ENCODE measurements around the gene APBA1. TPM values are rescaled to one million over a fixed set of nuclear protein-coding genes. Genes with fewer than 3 reads are reported as not detected.
A peak's percentile ranks its signal among the peaks of the same experiment; 100 is the strongest.
"Not testable (repeated sequence)": the region's sequence is repeated elsewhere in the genome, so short reads cannot be mapped to it uniquely, and the experiment has no call there.

APBA1 gene
- total and polyA plus RNA-seq, 11 donors, result 0.61 to 6.2 (median 2.2) TPM

DNA sequence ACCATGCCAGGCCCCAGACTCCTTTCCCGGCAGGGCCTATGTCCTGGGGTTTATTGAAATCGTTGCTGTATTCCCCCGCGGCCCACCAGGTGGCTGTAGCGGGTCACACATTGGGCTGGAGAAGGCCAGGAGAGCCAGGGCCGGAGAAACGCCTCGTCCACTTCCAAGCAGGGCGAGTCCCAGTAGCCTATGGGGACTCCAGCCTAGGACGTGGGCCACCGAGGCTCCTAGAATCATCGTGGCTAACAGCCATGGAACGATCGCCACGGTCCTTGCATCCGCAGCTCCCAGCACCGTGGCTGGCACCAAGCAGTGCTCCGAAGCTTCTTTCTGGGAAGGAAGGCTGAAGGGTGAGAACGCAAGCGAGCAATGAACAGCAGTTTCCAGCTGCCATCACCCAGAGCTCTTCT is 259.4 kb downstream of the APBA1 start:
- TF ChIP-seq, protein P1, sequence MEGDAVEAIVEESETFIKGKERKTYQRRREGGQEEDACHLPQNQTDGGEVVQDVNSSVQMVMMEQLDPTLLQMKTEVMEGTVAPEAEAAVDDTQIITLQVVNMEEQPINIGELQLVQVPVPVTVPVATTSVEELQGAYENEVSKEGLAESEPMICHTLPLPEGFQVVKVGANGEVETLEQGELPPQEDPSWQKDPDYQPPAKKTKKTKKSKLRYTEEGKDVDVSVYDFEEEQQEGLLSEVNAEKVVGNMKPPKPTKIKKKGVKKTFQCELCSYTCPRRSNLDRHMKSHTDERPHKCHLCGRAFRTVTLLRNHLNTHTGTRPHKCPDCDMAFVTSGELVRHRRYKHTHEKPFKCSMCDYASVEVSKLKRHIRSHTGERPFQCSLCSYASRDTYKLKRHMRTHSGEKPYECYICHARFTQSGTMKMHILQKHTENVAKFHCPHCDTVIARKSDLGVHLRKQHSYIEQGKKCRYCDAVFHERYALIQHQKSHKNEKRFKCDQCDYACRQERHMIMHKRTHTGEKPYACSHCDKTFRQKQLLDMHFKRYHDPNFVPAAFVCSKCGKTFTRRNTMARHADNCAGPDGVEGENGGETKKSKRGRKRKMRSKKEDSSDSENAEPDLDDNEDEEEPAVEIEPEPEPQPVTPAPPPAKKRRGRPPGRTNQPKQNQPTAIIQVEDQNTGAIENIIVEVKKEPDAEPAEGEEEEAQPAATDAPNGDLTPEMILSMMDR (IDR thresholded peaks at IDR 0.05), result peak; percentile 47 to 72 (median 61)
- no peak for TF ChIP-seq POLR2A (IDR thresholded peaks at IDR 0.05)
- Histone ChIP-seq H3K4me3 (peak overlapping the region in 9 of 12 donors; percentile 6 to 49 (median 30)), H3K27me3 (no peaks in the 10 kb centered on the region), H3K36me3 (no peaks in the 10 kb centered on the region), H3K27ac (peak overlapping the region in 1 of 12 donors; percentile 17), H3K9me3 (no peaks in the 10 kb centered on the region), H3K4me1 (peaks cover 0 to 8% (median 0%) of the 10 kb centered on the region in 12 donors)
- peak; percentile 93 to 99 (median 96) for ATAC-seq
- intact Hi-C loops (cut with DNase I), result no loop called here
- peak; percentile 64 to 80 (median 74) for DNase-seq
- WGBS, 4 donors, result 18 to 23% (median 22%) methylated on average over 11 to 20 of the region's 20 CpGs

- 68 to 79% (median 74%) methylated on average over 46 to 52 of the region's 52 CpGs for WGBS, 4 donors
- ATAC-seq, result peak; percentile 24 to 49 (median 37)
- intact Hi-C loops (cut with DNase I), result no loop called here
- no peaks in the 10 kb centered on the region for H3K36me3 ChIP-seq
- H3K4me3 ChIP-seq, result peak overlapping the region in 4 of 12 donors; percentile 34 to 49 (median 41)
- no peaks in the 10 kb centered on the region for H3K9me3 ChIP-seq
- peaks cover 0 to 8% (median 0%) of the 10 kb centered on the region in 12 donors for H3K4me1 ChIP-seq
- no peaks in the 10 kb centered on the region for H3K27me3 ChIP-seq
- no peak for TF ChIP-seq POLR2A (IDR thresholded peaks at IDR 0.05)
- TF ChIP-seq, protein P1 (IDR thresholded peaks at IDR 0.05), result no peak
- no peak overlapping the region for H3K27ac ChIP-seq
- no peak for DNase-seq
Observed at GRCh38 chr9:69411931-69412740, 260.0 kb downstream of the APBA1 start.

DNA sequence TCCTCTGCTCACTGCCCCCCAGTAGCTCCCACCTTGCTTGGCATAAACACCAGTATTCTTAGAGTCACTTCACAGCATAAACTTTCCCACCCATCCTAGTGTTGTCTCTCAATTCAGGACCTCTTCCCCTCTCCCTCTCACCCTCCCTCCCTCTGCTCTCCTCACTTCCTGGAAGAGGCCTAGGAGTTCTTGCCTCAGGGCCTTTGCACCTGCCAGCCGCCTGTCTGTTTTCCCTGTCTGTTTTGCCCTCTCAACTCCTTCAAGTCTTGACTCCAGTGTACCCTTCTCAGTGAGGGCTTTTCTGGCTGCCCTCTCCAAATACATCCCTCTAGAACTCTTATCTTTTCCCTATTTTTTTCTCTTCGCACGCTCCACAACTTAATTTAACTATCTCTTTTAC is 260.9 kb downstream of the APBA1 start:
- no peak for DNase-seq
- no peak for TF ChIP-seq POLR2A (IDR thresholded peaks at IDR 0.05)
- TF ChIP-seq, protein P1 (IDR thresholded peaks at IDR 0.05), result no peak
- 97 to 99% (median 98%) methylated on average over 3 of the region's 3 CpGs for WGBS, 4 donors

GRCh38 chr9:69409936-69410335 is 262.2 kb downstream of the APBA1 start:
- H3K36me3 ChIP-seq; H3K27ac ChIP-seq; ATAC-seq; H3K9me3 ChIP-seq; DNase-seq; intact Hi-C loops (cut with DNase I); H3K4me3 ChIP-seq; H3K27me3 ChIP-seq; H3K4me1 ChIP-seq: not testable (repeated sequence)
- WGBS, 4 donors, result 84 to 90% (median 89%) methylated on average over 6 of the region's 6 CpGs

More for the DNA sequence above, 260.9 kb downstream of the APBA1 start:
- intact Hi-C loops (cut with DNase I), result no loop called here
- Histone ChIP-seq H3K4me1 (peaks cover 0 to 8% (median 0%) of the 10 kb centered on the region in 12 donors), H3K27ac (no peak overlapping the region), H3K36me3 (no peaks in the 10 kb centered on the region), H3K4me3 (no peak overlapping the region), H3K27me3 (no peaks in the 10 kb centered on the region), H3K9me3 (no peaks in the 10 kb centered on the region)
- ATAC-seq, result no peak

All from heart left ventricle (tissue), 16 donors.